ENCODE results near the gene PHACTR3.

PHACTR3 gene

DNA sequence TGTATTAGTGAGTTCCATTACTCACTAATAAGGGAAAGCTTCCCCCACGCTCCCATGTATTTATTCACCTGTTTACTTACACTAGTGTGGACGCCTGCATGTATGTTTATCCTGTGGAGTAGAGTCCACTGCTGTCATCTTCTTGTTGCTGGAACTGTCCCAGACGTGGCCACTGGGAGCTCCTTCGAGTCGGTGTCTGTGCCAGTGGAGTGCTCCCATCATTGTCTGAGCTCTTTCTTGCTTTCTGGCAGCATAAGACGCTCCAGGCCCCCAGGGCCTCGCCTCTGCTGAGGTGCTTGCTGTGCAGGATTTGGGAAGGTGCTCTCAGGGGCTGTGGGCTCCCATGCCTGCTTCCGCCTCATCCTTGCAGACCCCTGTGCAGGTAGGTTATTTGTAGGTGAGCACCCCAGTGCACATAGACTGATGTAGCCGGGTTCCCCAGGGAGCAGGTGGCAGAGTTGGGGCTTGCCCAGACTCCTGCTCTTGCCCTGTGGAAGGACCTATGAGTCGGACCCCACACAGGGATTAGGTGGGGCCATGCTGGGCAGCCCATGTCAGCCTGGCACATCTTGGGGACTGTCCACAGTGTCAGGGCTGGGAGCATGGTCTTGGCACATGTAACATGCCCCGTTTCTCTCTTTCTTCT is 16.6 kb downstream of the PHACTR3 start:
- no peak for DNase-seq (ENCODE audit: low spot score)

- no peak for DNase-seq (ENCODE audit: low spot score)
Measured at GRCh38 chr20:59622496-59622895, 18.2 kb downstream of the PHACTR3 start.

- DNase-seq (ENCODE audit: low spot score): no peak
Measured at GRCh38 chr20:59623133-59623532, 18.8 kb downstream of the PHACTR3 start.

- no peak for DNase-seq (ENCODE audit: low spot score)
Measured at GRCh38 chr20:59623583-59623982, 19.2 kb downstream of the PHACTR3 start.

DNA sequence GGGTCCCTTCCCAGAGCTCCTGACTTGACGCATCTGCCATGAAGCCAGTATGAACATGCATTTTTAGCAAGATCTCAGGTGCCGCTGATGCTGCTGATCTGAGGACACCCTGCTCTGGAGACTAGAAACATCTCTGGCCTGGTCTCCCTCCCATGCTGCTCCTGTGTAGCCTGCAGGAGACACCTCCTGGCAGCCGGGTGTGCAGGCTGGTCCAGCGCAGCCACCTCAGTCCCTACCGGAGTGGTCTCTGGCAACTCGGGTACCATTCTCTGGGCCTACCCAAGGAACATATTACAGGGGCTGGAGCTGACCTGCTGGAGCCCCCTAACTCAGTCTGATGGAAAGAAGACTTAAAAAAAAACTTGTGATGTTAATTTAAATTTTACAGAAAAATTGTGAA is 20.1 kb downstream of the PHACTR3 start:
- DNase-seq (ENCODE audit: low spot score): no peak

GRCh38 chr20:59625214-59625922 is 21.0 kb downstream of the PHACTR3 start:
- DNase-seq (ENCODE audit: low spot score): no peak

DNA sequence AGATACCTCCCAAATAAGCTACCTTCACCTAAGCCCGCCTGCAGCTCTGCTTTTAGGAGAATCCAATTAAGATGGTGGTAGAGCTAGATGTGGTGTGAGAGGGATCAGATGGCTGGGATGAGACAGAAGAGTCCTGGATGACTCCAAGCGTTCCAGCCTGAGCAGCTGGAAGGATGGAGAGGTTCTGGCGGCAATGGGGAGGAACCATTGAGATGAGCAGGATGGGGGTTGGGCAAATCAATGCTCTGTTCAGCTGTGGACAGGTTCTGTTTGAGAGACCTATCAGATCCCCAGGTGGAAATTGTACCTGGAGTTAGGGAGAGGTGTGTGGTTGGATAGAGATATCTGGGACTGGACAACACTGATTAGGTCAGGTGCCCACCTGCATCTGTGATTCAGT is 23.0 kb downstream of the PHACTR3 start:
- DNase-seq (ENCODE audit: low spot score): no peak

DNA sequence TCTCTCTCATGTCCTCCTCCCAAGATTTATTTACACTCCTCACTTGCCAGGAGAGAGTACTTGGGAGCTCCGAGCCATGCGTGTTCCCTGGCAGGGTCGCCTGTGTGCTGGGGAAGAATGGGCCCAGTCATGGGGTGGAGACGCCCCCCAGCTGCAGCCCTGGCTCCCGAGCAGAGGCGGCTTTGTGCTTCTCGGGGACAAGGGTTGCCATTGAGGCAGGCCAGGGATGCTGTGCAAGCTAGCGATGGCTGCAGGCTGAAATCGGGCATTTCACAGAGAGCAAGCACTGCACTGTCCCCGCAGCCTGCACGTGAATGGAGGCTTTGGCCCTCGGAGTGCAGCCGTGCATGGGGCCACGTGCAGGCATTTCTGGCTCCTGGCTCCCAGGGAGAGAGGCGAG is 23.8 kb downstream of the PHACTR3 start:
- no peak for DNase-seq (ENCODE audit: low spot score)

DNA sequence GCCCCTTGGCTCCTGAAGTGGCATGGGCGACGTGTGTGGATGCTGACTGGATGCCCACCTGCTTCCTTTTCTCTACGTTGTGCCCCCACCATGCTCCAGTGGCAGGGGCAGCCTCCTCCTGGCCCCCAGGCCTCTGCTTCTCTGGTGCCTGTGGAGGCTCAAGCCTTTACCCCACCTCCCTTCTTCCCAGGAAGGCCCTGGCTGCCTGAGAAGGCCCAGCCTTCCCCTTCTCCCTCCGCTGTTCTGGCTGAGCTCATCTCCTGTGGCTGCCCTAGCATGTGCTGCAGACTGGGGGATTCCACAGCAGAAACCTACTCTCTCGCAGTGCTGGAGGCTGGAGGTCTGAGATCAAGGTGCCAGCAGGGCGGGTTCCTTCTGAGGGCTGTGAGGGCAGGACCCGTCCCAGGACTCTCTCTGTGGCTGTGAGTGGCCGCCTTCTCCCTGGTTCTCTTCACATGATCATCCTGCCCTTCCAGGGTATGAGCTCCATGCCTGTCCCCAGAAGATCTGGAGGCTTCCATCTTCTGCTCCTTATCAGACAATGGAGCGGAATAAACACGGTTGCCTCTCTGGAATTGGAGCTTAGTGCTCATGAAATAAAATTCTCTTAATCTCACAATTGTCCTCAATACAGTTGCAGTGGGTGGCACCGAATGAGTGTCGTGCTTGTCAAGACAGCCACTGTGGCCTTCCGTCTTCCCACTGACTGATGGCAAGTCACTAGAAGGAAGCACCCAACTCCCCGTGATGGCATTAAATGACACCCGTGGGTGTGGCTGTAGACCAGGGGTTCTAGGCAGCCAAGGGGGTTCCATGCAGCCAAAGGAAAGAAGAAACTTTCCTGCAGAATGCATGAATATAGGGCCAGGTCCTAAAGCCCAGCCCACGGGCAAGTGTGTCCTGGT is 25.1 kb downstream of the PHACTR3 start:
- no peak for DNase-seq (ENCODE audit: low spot score)

GRCh38 chr20:59630526-59630925 is 26.2 kb downstream of the PHACTR3 start:
- no peak for DNase-seq (ENCODE audit: low spot score)

- no peak for DNase-seq (ENCODE audit: low spot score)
Measured at GRCh38 chr20:59631751-59632540, 27.6 kb downstream of the PHACTR3 start.

- DNase-seq (ENCODE audit: low spot score): no peak
Measured at GRCh38 chr20:59632541-59633113, 28.3 kb downstream of the PHACTR3 start.

DNA sequence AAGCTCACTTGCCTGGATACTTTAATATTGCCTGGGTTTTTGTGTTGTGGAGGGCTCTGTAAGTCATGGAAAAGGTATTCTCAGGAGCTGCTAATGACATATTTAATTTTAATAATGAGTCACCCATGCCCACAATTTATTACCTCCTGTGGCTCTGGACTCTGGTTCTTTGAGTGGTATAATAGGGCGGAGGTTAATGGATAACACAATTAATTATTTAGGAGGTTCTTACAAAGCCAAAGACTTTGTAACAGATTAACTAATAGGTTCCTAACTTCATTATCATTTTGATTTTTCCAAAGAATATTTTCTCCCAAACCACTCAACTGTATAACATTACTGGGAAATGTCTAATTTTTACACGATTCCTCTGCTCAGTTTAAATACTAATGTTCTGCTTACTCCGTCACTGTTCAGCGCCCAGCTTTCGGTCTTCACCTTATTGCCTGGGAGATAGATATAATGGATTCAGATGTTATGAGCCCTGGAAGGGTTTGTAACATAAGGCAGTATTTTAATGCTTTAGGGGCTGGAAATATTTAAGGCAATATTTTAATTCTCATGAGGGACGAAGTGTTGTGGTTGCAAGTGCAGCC is 29.4 kb downstream of the PHACTR3 start:
- no peak for DNase-seq (ENCODE audit: low spot score)

DNA sequence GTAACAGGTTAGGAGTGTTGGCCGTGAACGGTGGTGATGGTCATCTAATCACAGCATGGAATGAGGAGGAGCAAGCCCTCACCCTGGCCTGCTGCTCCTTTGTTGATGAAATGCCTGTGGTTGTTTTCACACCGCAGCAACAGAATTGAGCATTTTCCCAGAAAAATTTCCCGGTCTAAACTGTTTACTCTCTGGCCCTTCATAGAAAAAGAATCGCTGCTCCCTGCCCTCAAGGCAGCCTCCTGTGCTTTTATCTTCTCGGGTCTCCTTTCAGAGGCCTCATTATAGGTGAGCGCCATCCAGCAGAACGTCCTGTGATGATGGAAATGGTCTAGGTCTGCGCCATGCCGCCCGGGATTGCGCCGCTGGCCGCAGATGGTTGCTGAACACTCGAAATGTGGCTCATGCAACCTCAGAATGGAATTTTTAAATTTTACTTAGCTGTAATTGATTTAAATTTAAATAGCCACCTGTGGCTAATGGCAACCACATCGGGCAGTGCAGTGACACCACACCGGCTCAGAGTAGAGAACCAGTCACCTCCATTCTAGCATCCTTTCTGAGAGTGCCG is 30.2 kb downstream of the PHACTR3 start:
- no peak for DNase-seq (ENCODE audit: low spot score)

DNA sequence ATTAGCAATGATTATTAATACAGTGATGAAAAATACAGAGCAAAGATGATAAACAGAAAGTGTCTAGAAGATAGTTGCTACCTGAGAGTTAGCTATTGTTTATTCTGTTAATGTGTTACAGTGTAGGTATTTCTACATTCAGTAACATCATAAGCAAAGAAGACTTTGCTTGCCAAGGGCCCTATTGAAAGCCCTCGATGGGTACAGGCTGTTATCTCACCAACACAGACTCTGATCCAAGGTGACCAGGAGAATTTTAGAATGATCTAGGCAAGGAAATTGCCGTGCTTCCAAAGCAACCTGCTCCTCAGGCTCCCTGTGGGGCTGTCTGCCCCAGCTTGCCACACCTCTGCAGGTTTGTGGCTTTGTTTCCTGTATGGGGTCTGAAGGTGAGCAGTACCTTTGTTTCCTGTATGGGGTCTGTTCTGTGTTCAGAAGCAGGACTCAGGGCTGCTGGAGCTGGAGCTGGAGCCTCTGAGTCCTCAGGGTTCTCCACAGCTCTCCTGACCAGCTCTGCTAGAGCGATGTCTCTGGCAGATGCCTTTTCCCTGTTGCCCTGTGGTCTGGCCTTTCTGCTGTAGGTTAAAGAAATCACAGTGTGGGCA is 32.5 kb downstream of the PHACTR3 start:
- no peak for DNase-seq (ENCODE audit: low spot score)

- DNase-seq (ENCODE audit: low spot score): no peak
Measured at GRCh38 chr20:59640267-59640666, 35.9 kb downstream of the PHACTR3 start.

DNA sequence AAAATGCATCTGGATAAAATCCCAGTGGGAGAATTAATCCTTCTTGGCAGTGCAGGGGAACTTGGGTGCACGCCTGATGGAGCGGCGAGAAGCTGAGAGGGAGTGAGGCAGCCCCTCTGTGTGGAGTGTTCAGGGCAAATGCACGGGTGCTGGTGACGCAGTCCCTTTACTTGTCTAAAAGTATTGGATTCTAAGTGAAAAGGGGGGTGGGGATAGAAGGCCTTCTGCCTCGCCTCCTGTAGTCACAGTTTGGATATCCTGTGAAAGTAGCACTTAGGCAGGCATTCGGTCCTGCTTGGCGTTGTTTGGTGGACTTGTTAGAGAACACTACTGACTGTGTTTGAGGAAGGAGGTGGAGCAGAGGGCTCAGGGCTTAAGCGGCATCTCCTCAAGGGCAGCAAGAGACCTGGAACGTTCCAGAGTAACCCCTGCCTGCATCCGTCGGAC is 39.3 kb downstream of the PHACTR3 start:
- DNase-seq (ENCODE audit: low spot score): no peak

- DNase-seq (ENCODE audit: low spot score): no peak
Measured at GRCh38 chr20:59644371-59644939, 40.1 kb downstream of the PHACTR3 start.

- no peak for DNase-seq (ENCODE audit: low spot score)
Measured at GRCh38 chr20:59645271-59645670, 40.9 kb downstream of the PHACTR3 start.

- DNase-seq (ENCODE audit: low spot score): peak; percentile 44
Measured at GRCh38 chr20:59645761-59646171, 41.4 kb downstream of the PHACTR3 start.

Data from GM03348 (cell line).